ENCODE data around the gene SRRM5. TPM values are rescaled to one million over a fixed set of nuclear protein-coding genes. Genes with fewer than 3 reads are reported as not detected.

The SRRM5 gene
- total and polyA plus RNA-seq, 2 of the 13 experiments (the other 11 are each of a cell fraction or from before 2014, with no cell fraction given): 0.11 to 0.16 TPM

DNA sequence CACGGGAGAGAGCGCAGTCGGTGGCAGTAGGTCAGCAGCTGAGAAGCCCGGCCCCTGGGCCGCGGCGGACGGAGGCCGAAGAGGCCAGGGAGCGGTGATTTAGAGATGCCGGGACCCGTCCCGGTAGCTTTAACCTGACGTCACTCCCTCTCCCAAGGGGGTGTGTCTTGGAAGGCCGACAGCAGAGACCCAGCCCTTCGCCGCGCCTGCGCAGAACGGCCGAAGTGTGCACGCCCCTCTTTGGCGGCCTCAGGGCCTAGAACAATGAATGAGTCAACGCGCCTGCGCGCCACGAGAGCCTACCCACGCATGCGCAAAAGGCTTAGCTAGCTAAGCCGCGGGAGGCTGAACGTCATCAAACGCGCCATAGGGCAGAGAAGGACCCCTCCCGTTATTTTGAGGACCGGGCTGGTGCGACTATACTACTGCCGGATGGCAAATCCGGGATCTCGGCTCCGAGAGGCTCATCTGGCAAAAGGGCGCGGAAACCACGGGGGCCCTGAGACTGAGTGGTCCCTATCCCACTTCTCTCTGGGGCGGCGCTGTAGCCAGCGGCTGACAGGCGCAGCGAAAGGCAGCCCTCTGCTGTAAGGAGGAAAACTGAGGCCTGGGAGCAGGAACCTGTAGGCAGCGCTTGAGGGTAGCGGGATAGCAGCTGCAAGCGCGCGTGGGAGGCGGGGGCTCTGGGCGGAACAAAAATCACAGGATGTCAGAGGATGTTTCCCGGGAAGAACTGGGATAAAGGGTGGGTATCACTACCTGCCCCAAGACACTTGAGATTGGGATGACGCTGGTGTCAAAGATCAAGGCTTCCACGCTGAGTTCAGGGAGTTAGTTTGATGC, 15.7 kb upstream of the SRRM5 start, which contains the start of the genes IRGQ and ZNF576 (continued):
- no peak for TF ChIP-seq REXO4 (CRISPR knock-in tag; IDR thresholded peaks at IDR 0.05; ENCODE audit: borderline replicate concordance)
- no peak for TF ChIP-seq PRPF4 (IDR thresholded peaks at IDR 0.05; ENCODE audit: low read depth, low read length, poor library complexity, severe bottlenecking)
- TF ChIP-seq ZNF883 (CRISPR knock-in tag; IDR thresholded peaks at IDR 0.05; ENCODE audit: not compliant biosample characterization): peak; percentile 74
- no peak for TF ChIP-seq FLYWCH1 (CRISPR knock-in tag; IDR thresholded peaks at IDR 0.05)
- TF ChIP-seq SETDB1 (CRISPR knock-in tag; IDR thresholded peaks at IDR 0.05; ENCODE audit: borderline replicate concordance): no peak
- 0 out of 2 replicates have a peak, but pooled peaks have one; percentile 20 for TF ChIP-seq ZNF792 (CRISPR knock-in tag; IDR thresholded peaks at IDR 0.05)
- TF ChIP-seq ZNF772 (CRISPR knock-in tag; IDR thresholded peaks at IDR 0.05): 0 out of 2 replicates have a peak, but pooled peaks have one; percentile 50
- 0 out of 2 replicates have a peak, but pooled peaks have one; percentile 25 for TF ChIP-seq HOXD1 (CRISPR knock-in tag; IDR thresholded peaks at IDR 0.05)
- TF ChIP-seq, protein P1, sequence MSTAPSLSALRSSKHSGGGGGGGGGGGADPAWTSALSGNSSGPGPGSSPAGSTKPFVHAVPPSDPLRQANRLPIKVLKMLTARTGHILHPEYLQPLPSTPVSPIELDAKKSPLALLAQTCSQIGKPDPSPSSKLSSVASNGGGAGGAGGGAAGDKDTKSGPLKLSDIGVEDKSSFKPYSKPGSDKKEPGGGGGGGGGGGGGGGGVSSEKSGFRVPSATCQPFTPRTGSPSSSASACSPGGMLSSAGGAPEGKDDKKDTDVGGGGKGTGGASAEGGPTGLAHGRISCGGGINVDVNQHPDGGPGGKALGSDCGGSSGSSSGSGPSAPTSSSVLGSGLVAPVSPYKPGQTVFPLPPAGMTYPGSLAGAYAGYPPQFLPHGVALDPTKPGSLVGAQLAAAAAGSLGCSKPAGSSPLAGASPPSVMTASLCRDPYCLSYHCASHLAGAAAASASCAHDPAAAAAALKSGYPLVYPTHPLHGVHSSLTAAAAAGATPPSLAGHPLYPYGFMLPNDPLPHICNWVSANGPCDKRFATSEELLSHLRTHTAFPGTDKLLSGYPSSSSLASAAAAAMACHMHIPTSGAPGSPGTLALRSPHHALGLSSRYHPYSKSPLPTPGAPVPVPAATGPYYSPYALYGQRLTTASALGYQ (CRISPR knock-in tag; IDR thresholded peaks at IDR 0.05): 0 out of 2 replicates have a peak, but pooled peaks have one; percentile 30
- peak; percentile 96; the same call in 1 of the 2 replicates for TF ChIP-seq HDAC6 (IDR thresholded peaks at IDR 0.05; ENCODE audit: low read depth, low read length)
- TF ChIP-seq NCOA1 (CRISPR knock-in tag; IDR thresholded peaks at IDR 0.05): no peak
- no peak; the same call in 1 of the 2 replicates for TF ChIP-seq DNMT3B (CRISPR knock-in tag; conservative IDR thresholded peaks at IDR 0.05)
- TF ChIP-seq, protein P2, sequence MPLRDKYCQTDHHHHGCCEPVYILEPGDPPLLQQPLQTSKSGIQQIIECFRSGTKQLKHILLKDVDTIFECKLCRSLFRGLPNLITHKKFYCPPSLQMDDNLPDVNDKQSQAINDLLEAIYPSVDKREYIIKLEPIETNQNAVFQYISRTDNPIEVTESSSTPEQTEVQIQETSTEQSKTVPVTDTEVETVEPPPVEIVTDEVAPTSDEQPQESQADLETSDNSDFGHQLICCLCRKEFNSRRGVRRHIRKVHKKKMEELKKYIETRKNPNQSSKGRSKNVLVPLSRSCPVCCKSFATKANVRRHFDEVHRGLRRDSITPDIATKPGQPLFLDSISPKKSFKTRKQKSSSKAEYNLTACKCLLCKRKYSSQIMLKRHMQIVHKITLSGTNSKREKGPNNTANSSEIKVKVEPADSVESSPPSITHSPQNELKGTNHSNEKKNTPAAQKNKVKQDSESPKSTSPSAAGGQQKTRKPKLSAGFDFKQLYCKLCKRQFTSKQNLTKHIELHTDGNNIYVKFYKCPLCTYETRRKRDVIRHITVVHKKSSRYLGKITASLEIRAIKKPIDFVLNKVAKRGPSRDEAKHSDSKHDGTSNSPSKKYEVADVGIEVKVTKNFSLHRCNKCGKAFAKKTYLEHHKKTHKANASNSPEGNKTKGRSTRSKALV (CRISPR knock-in tag; IDR thresholded peaks at IDR 0.05): 0 out of 2 replicates have a peak, but pooled peaks have one; percentile 19

All from HepG2 (cell line).